Kidney (tissue), 14 donors: Measurements from ENCODE around the gene PAPOLB. TPM values are rescaled to one million over a fixed set of nuclear protein-coding genes. Genes with fewer than 3 reads are reported as not detected.

Experiments used
- DNase-seq, 5 donors: peaks; one replicate each; pipeline ENCODE4 v3.0.0-alpha.2; 2013 to 2020
- FAIRE-seq: peaks from 2 replicates; lab custom pipeline; 2012; peaks lifted over from hg19 to GRCh38; lab: Jason Lieb, UNC
- H3K27ac ChIP-seq, 2 donors: one replicate each; pipeline ENCODE4 v1.7.0; 2013; ENCODE audit warnings: low read depth in 2 of 2, low read length in 2 of 2, inconsistent platforms in 1 of 2
- H3K27me3 ChIP-seq: one replicate; pipeline ENCODE4 v1.7.1; 2013; ENCODE audit warnings: low read length, inconsistent platforms; ENCODE audit not compliant: control insufficient read depth, insufficient read depth
- H3K36me3 ChIP-seq, 3 donors: one replicate each; pipeline versions ENCODE4 v1.7.0 to v1.7.1; 2013; ENCODE audit warnings: low read length in 3 of 3, control low read depth in 1 of 3, inconsistent platforms in 1 of 3; ENCODE audit not compliant: insufficient read depth in 3 of 3, control insufficient read depth in 2 of 3
- H3K4me1 ChIP-seq, 3 donors: one replicate each; pipeline versions ENCODE4 v1.7.0 to v1.7.1; 2013; ENCODE audit warnings: low read length in 3 of 3, inconsistent platforms in 1 of 3, low read depth in 1 of 3; ENCODE audit not compliant: control insufficient read depth in 2 of 3, insufficient read depth in 2 of 3
- H3K4me3 ChIP-seq, 3 donors: one replicate each; pipeline versions ENCODE4 v1.7.0 to v1.8.1; 2013; ENCODE audit warnings: low read length in 3 of 3, control low read depth in 1 of 3, inconsistent platforms in 1 of 3
- H3K9ac ChIP-seq, 3 donors: one replicate each; pipeline versions ENCODE4 v1.7.0 to v1.7.1; 2013; ENCODE audit warnings: low read length in 3 of 3, control low read depth in 1 of 3, inconsistent platforms in 1 of 3
- H3K9me3 ChIP-seq, 3 donors: one replicate each; pipeline versions ENCODE4 v1.7.0 to v1.7.1; 2013; ENCODE audit warnings: low read length in 3 of 3, control low read depth in 1 of 3, inconsistent platforms in 1 of 3; ENCODE audit not compliant: control insufficient read depth in 2 of 3, insufficient read depth in 1 of 3
- intact Hi-C: fragments of 100-400 bp; cut with DNase I; formaldehyde crosslinking; loops from one replicate; pipeline ENCODE4 v1.11.1; 2022
- polyA plus RNA-seq: library from polyadenylated mRNA; stranded (reverse); fragments of 350-450 nt; fragmentation: Illumina TruSeq; extraction: RNeasy Lipid Tissue Mini Kit (QIAGEN cat#74804); gene quantifications from one replicate; pipeline ENCODE4 v1.2.3, GENCODE V29; 2014; ENCODE audit warnings: low read depth, low replicate concordance; ENCODE audit not compliant: insufficient read depth
- total RNA-seq: library from RNA; stranded (reverse); fragmentation: NEBNext Ultra II Directional; extraction: Animal tissue kit (Norgen Biotek cat#: 25700); gene quantifications from one replicate; pipeline ENCODE4 v1.2.1, GENCODE V29; 2021
- TF ChIP-seq, protein P1 (sequence below): IDR thresholded peaks from 3 replicates; pipeline ENCODE4 v1.5.1; 2012; ENCODE audit warnings: mild to moderate bottlenecking, moderate library complexity, borderline replicate concordance; ENCODE audit not compliant: insufficient read depth; ENCODE audit errors: extremely low read depth
- donor health status: control.
- donor health status: control.
- donor health status: control.
- donor health status: control.
- donor health status: control.
- donor health status: DM: yes; HTN: yes; CAD: no.
- donor health status: Normal renal cell carcinoma (clear cell type).

The PAPOLB gene
- total and polyA plus RNA-seq, 2 donors from 2014 or later, result 0.06 TPM; not detected in 1

DNA sequence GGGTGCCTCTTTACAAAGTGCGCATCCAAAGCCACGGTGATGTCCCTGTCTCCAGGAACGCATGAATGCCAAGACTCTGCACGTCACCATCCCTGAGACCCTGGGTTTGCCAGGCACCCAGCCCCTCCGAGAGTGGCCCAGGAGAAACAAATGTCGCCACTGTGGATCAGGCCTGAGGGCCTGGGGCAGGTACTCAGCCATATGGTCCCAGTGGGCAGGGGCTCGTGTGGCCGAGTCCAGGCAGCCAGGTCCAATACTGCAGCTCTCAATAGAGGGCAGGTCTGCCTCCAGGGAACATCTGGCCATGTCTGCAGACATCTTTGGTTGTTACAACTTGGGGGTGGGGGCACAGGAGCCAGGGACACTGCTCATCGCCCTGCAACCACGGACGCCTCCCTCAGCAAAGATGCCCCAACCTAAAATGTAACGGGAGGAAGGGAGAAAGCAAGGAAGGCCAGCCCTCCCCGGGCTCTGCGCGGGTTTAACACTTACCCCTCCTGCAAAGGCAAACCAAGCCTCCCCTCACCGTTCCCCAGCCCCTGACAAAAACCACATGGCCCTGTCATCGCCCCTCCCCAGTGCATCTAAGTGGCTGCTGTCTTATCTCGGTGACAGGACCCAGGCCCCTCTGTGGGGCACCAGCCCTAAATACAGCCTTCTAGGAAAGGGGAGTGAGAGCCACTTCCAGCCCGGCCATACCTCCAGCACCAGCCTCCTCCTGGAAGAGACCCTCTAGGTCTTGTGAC lies 10.3 kb upstream of the PAPOLB start:
- FAIRE-seq (no peak), DNase-seq (peak in 2 of 5 donors; percentile 46 to 78)
- H3K4me1 ChIP-seq, result no peaks in the 10 kb centered on the region
- intact Hi-C loops, result no loop called here
- H3K27me3 ChIP-seq, result no peaks in the 10 kb centered on the region
- TF ChIP-seq, protein P1, sequence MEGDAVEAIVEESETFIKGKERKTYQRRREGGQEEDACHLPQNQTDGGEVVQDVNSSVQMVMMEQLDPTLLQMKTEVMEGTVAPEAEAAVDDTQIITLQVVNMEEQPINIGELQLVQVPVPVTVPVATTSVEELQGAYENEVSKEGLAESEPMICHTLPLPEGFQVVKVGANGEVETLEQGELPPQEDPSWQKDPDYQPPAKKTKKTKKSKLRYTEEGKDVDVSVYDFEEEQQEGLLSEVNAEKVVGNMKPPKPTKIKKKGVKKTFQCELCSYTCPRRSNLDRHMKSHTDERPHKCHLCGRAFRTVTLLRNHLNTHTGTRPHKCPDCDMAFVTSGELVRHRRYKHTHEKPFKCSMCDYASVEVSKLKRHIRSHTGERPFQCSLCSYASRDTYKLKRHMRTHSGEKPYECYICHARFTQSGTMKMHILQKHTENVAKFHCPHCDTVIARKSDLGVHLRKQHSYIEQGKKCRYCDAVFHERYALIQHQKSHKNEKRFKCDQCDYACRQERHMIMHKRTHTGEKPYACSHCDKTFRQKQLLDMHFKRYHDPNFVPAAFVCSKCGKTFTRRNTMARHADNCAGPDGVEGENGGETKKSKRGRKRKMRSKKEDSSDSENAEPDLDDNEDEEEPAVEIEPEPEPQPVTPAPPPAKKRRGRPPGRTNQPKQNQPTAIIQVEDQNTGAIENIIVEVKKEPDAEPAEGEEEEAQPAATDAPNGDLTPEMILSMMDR, result no peak
- peaks cover 0 to 3% (median 0%) of the 10 kb centered on the region in 3 donors for H3K9me3 ChIP-seq
- H3K36me3 ChIP-seq, result no peaks in the 10 kb centered on the region
- H3K4me3 ChIP-seq, result no peak overlapping the region
- H3K9ac ChIP-seq, result no peak overlapping the region
- no peak overlapping the region for H3K27ac ChIP-seq

DNA sequence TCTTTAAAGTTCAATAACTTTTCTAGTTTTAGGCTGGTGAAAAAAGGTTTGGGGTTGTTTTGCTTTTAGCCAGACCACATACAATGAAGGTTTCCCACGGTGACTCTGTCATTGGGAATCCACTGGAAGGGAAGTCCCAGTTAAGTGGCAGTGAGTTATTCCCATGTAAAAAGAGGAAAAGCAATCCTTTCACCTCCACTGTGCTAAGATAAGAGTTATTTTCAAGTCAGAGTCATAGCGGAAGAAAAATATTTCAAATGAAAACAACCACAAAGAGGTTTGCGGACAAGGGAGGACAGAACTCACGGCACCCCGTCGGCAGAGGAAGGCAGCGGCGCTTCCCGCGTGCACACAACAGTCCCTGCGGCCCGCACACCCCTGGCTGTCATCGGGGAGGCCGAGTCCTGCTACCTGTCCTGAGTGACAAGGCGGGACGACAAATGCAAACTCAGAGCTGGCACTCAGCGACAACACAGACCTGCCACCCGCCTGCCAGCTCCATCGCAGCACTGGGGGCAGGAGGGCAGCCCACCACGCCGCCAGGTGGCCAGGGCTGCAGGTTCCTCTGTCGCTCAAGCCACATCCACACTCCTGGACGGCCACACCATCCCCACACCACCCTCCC lies 9.3 kb upstream of the PAPOLB start:
- DNase-seq, result peak in 2 of 5 donors; percentile 43 to 59
- FAIRE-seq, result no peak
- no peak overlapping the region for H3K9ac ChIP-seq
- no peaks in the 10 kb centered on the region for H3K27me3 ChIP-seq
- no peak overlapping the region for H3K4me3 ChIP-seq
- no peaks in the 10 kb centered on the region for H3K36me3 ChIP-seq
- intact Hi-C loops, result no loop called here
- H3K27ac ChIP-seq, result no peak overlapping the region
- H3K4me1 ChIP-seq, result no peaks in the 10 kb centered on the region
- TF ChIP-seq, protein P1, result no peak
- H3K9me3 ChIP-seq, result peaks cover 0 to 3% (median 0%) of the 10 kb centered on the region in 3 donors

DNA sequence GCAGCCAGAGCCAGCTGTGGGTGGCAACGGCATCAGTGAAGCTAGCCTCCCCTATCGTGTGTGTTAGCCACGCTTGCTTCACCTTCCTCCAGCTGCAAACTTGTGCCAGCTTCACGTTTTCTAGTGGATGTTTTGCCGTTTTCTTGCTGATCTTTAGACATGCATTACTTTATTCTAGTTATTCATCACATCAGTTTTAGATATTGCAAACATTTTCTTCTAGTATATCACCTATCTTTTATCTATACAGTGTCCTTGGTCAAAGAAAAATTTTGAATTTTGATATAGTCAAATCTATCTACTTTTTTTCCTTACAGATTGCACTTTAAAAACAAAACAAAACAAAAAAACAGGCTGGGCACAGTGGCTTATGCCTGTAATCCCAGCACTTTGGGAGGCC lies 6.7 kb upstream of the PAPOLB start:
- H3K9ac ChIP-seq, result no peak overlapping the region
- no peak overlapping the region for H3K27ac ChIP-seq
- no peaks in the 10 kb centered on the region for H3K27me3 ChIP-seq
- DNase-seq, result no peak
- intact Hi-C loops, result no loop called here
- H3K4me3 ChIP-seq, result no peak overlapping the region
- FAIRE-seq, result no peak
- TF ChIP-seq, protein P1, result no peak
- H3K36me3 ChIP-seq, result no peaks in the 10 kb centered on the region
- peaks cover 0 to 3% (median 0%) of the 10 kb centered on the region in 3 donors for H3K9me3 ChIP-seq
- no peaks in the 10 kb centered on the region for H3K4me1 ChIP-seq
